IMR-90 (cell line): ENCODE measurements around the gene SIM1. TPM values are rescaled to one million over a fixed set of nuclear protein-coding genes. Genes with fewer than 3 reads are reported as not detected.
A peak's percentile ranks its signal among the peaks of the same experiment; 100 is the strongest.

Experiments
- ATAC-seq: fragments of 200-7000 bp; cut with Tn5 transposase; 2 replicates; pipeline ENCODE4 v1.9.1; 2020; ENCODE audit warnings: low read depth, mild to moderate bottlenecking, moderate library complexity
- BruUV-seq: library from RNA; stranded (reverse); fragments of 400-500 nt; replicated peaks from 2 replicates; lab custom pipeline; 2021; lab: Mats Ljungman, UMichigan
- CTCF ChIA-PET: fragments of 300-600 bp; formaldehyde crosslinking; extraction: SDS; loops from one replicate; lab custom pipeline; 2021; ENCODE audit warnings: antibody characterized with exemption; lab: Yijun Ruan, JAX
- POLR2A ChIA-PET: fragments of 300-600 bp; sonication (Branson Sonifier 250); formaldehyde crosslinking; loops from one replicate; lab custom pipeline; 2022; ENCODE audit warnings: antibody characterized with exemption; ENCODE audit not compliant: unreplicated experiment; lab: Charles Lee
- DNase-seq: peaks from one replicate; pipeline ENCODE4 v3.0.0; 2013
- H2AFZ ChIP-seq: replicated peaks from 2 replicates; pipeline ENCODE3; 2013; ENCODE audit warnings: low read length, mild to moderate bottlenecking; ENCODE audit not compliant: poor library complexity
- H2AK5ac ChIP-seq: 2 replicates; pipeline ENCODE4 v1.6.1; 2013; ENCODE audit warnings: low read depth, low read length, inconsistent platforms
- H2AK9ac ChIP-seq: replicated peaks from 2 replicates; pipeline ENCODE3; 2013; ENCODE audit warnings: mild to moderate bottlenecking, low read depth, low read length, moderate library complexity; ENCODE audit not compliant: poor library complexity
- H2BK120ac ChIP-seq: 2 replicates; pipeline ENCODE4 v1.6.1; 2013; ENCODE audit warnings: low read depth, low read length, inconsistent platforms
- H2BK15ac ChIP-seq: 3 replicates; pipeline ENCODE4 v1.6.1; 2013; ENCODE audit warnings: low read depth, low read length, inconsistent platforms
- H2BK20ac ChIP-seq: 2 replicates; pipeline ENCODE4 v1.6.1; 2013; ENCODE audit warnings: low read depth, mild to moderate bottlenecking, inconsistent platforms, low read length, moderate library complexity
- H2BK5ac ChIP-seq: 2 replicates; pipeline ENCODE4 v1.6.1; 2013; ENCODE audit warnings: mild to moderate bottlenecking, low read depth, low read length, inconsistent platforms; ENCODE audit not compliant: poor library complexity, severe bottlenecking
- H3K14ac ChIP-seq: replicated peaks from 2 replicates; pipeline ENCODE4 v1.6.1; 2013; ENCODE audit warnings: low read depth, low read length, inconsistent platforms
- H3K18ac ChIP-seq: 2 replicates; pipeline ENCODE4 v1.6.1; 2013; ENCODE audit warnings: low read depth, low read length, control low read depth
- H3K23ac ChIP-seq: 2 replicates; pipeline ENCODE4 v1.6.1; 2013; ENCODE audit warnings: low read depth, low read length, inconsistent platforms
- H3K27ac ChIP-seq: 2 replicates; pipeline ENCODE4 v1.5.1; 2013; ENCODE audit warnings: mild to moderate bottlenecking, control low read depth, low read length; ENCODE audit not compliant: insufficient read depth
- H3K27me3 ChIP-seq: 2 replicates; pipeline ENCODE4 v1.6.1; 2013; ENCODE audit warnings: low read length; ENCODE audit not compliant: control insufficient read depth, insufficient read depth
- H3K36me3 ChIP-seq: 2 replicates; pipeline ENCODE4 v1.6.1; 2013; ENCODE audit warnings: low read length, mixed read lengths; ENCODE audit not compliant: control insufficient read depth, insufficient read depth
- H3K4ac ChIP-seq: 2 replicates; pipeline ENCODE4 v1.6.1; 2013; ENCODE audit warnings: low read depth, low read length, inconsistent platforms
- H3K4me1 ChIP-seq: 2 replicates; pipeline ENCODE4 v1.6.1; 2013; ENCODE audit warnings: low read length, mixed read lengths; ENCODE audit not compliant: control insufficient read depth, insufficient read depth
- H3K4me2 ChIP-seq: 2 replicates; pipeline ENCODE4 v1.6.1; 2013; ENCODE audit warnings: low read depth, mild to moderate bottlenecking, control low read depth, low read length, moderate library complexity
- H3K4me3 ChIP-seq: 2 replicates; pipeline ENCODE4 v1.5.1; 2013; ENCODE audit warnings: low read depth, mild to moderate bottlenecking, control low read depth, low read length, moderate library complexity; ENCODE audit not compliant: insufficient read depth
- H3K56ac ChIP-seq: 2 replicates; pipeline ENCODE4 v1.6.1; 2013; ENCODE audit warnings: low read length, inconsistent platforms; ENCODE audit not compliant: insufficient read depth; ENCODE audit errors: extremely low read depth
- H3K79me1 ChIP-seq, 2 experiments: 2 replicates each; pipeline ENCODE4 v1.6.1; 2013; ENCODE audit warnings: low read length in 2 of 2, inconsistent platforms in 1 of 2, low read depth in 1 of 2
- H3K9ac ChIP-seq: 2 replicates; pipeline ENCODE4 v1.6.1; 2013; ENCODE audit warnings: low read depth, low read length, control low read depth
- H3K9me1 ChIP-seq: 2 replicates; pipeline ENCODE4 v1.6.1; 2013; ENCODE audit warnings: low read length, inconsistent platforms; ENCODE audit not compliant: insufficient read depth
- H3K9me3 ChIP-seq: 2 replicates; pipeline ENCODE4 v1.6.1; 2013; ENCODE audit warnings: low read length; ENCODE audit not compliant: control insufficient read depth, insufficient read depth
- H4K20me1 ChIP-seq: 2 replicates; pipeline ENCODE4 v1.6.1; 2013; ENCODE audit warnings: low read length, inconsistent platforms; ENCODE audit not compliant: insufficient read depth
- H4K5ac ChIP-seq: 2 replicates; pipeline ENCODE4 v1.6.1; 2013; ENCODE audit warnings: mild to moderate bottlenecking, low read depth, low read length, control low read depth
- H4K8ac ChIP-seq, 2 experiments: 2 replicates each; pipeline ENCODE4 v1.6.1; 2013; ENCODE audit warnings: low read depth in 2 of 2, low read length in 2 of 2, control low read depth in 1 of 2, inconsistent platforms in 1 of 2
- H4K91ac ChIP-seq: 2 replicates; pipeline ENCODE4 v1.6.1; 2013; ENCODE audit warnings: low read depth, low read length, inconsistent platforms; ENCODE audit not compliant: insufficient read depth
- BHLHE40 ChIP-seq: fragments of 150-350 bp; IDR thresholded peaks from 2 replicates; pipeline ENCODE4 v1.6.1; 2016; ENCODE audit warnings: mild to moderate bottlenecking, low read depth, low read length
- CEBPB ChIP-seq: IDR thresholded peaks from 2 replicates; pipeline ENCODE4 v1.6.1; 2012; ENCODE audit warnings: low read depth, low read length, improper control_type of control experiment
- CHD1 ChIP-seq: IDR thresholded peaks from 2 replicates; pipeline ENCODE4 v1.6.1; 2012; ENCODE audit warnings: low read depth, low read length, improper control_type of control experiment
- CTCF ChIP-seq: conservative IDR thresholded peaks from 2 replicates; pipeline ENCODE4 v1.5.1; 2012; ENCODE audit warnings: mild to moderate bottlenecking, low read depth, low read length, improper control_type of control experiment
- FOS ChIP-seq: fragments of 150-350 bp; IDR thresholded peaks from 2 replicates; pipeline ENCODE4 v1.6.1; 2016; ENCODE audit warnings: low read depth, low read length
- MAFK ChIP-seq: IDR thresholded peaks from 2 replicates; pipeline ENCODE4 v1.6.1; 2012; ENCODE audit warnings: low read depth, low read length, improper control_type of control experiment
- MAZ ChIP-seq: IDR thresholded peaks from 2 replicates; pipeline ENCODE4 v1.6.1; 2012; ENCODE audit warnings: low read depth, mild to moderate bottlenecking, low read length, improper control_type of control experiment, moderate library complexity, borderline replicate concordance
- MXI1 ChIP-seq: IDR thresholded peaks from 2 replicates; pipeline ENCODE4 v1.6.1; 2012; ENCODE audit warnings: low read depth, mild to moderate bottlenecking, low read length, moderate library complexity, borderline replicate concordance
- NFE2L2 ChIP-seq: fragments of 150-350 bp; IDR thresholded peaks from 2 replicates; pipeline ENCODE4 v1.6.1; 2016; ENCODE audit warnings: low read depth, mild to moderate bottlenecking, low read length
- POLR2A ChIP-seq: IDR thresholded peaks from 2 replicates; pipeline ENCODE4 v1.6.1; 2012; ENCODE audit warnings: mild to moderate bottlenecking, low read depth, low read length
- RAD21 ChIP-seq: IDR thresholded peaks from 2 replicates; pipeline ENCODE4 v1.6.1; 2012; ENCODE audit warnings: low read length, improper control_type of control experiment
- RCOR1 ChIP-seq: IDR thresholded peaks from 2 replicates; pipeline ENCODE4 v1.6.1; 2012; ENCODE audit warnings: mild to moderate bottlenecking, low read length, improper control_type of control experiment; ENCODE audit not compliant: insufficient replicate concordance
- RFX5 ChIP-seq: IDR thresholded peaks from 2 replicates; pipeline ENCODE4 v1.8.0; 2012; ENCODE audit warnings: low read depth, mild to moderate bottlenecking, low read length, moderate library complexity
- SMC3 ChIP-seq: fragments of 150-350 bp; IDR thresholded peaks from 2 replicates; pipeline ENCODE4 v1.6.1; 2016; ENCODE audit warnings: low read depth, mild to moderate bottlenecking, antibody characterized with exemption, low read length, moderate library complexity
- dilution Hi-C: fragments of 300-500 bp; cut with HindIII; formaldehyde crosslinking; loops from one replicate; pipeline ENCODE4 v1.14.3; 2018; ENCODE audit warnings: low sequenced_read_pairs; ENCODE audit not compliant: unreplicated experiment
- in situ Hi-C: fragments of 300-500 bp; cut with MboI; formaldehyde crosslinking; loops from 3 replicates; pipeline ENCODE4 v1.14.3; 2019; ENCODE audit warnings: low sequenced_read_pairs, inconsistent platforms, mixed read lengths
- intact Hi-C: fragments of 100-400 bp; cut with micrococcal nuclease; formaldehyde crosslinking; loops from 2 replicates; pipeline ENCODE4 v1.10.0; 2022
- polyA plus RNA-seq, 3 experiments: library from polyadenylated mRNA; depleted of rRNA; stranded (reverse); fragments of >200 nt; gene quantifications; 2 replicates each; pipeline ENCODE4 v1.2.3, GENCODE V29; 2012; ENCODE audit warnings: low replicate concordance in 1 of 3
- total RNA-seq: library from RNA; depleted of rRNA; stranded (reverse); fragments of >200 nt; gene quantifications from 2 replicates; pipeline ENCODE4 v1.2.3, GENCODE V29; 2012
- TF ChIP-seq, protein P1 (sequence below): fragments of 150-350 bp; IDR thresholded peaks from 2 replicates; pipeline ENCODE4 v1.6.1; 2016; ENCODE audit warnings: low read depth, mild to moderate bottlenecking, low read length, moderate library complexity, borderline replicate concordance
- TF ChIP-seq, protein P2 (sequence below): fragments of 150-350 bp; IDR thresholded peaks from 2 replicates; pipeline ENCODE4 v1.6.1; 2017; ENCODE audit warnings: mild to moderate bottlenecking, antibody characterized with exemption, low read length, low read depth

The SIM1 gene
- total and polyA plus RNA-seq, 2 of the 4 experiments (the other 2 are of a cell fraction), result not detected

DNA sequence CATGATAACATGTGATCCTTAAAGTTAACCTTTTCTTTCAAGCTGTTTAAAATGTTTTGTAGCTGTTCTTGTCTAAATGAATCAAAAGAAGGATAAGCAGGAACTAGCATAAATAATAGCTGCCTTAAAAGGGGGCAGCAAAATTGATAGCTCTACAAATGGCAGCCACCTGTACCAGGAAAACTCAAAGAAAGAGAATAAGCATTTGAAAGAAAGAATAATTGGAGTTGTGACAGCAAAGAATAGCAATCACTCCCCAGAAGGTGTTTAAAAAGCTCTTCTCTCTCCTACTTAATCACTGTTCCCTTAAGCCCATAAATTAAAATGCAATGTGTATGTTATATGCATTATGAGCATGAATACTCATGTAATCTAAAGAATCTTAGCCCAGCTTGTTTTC lies 114.6 kb downstream of the SIM1 start:
- Histone ChIP-seq H3K23ac (no peak overlapping the region), H3K4me2 (no peak overlapping the region), H2BK5ac (no peak overlapping the region), H4K5ac (no peak overlapping the region), H2BK15ac (no peak overlapping the region), H2AK5ac (no peak overlapping the region), H3K27me3 (no peaks in the 10 kb centered on the region), H3K79me1 (no peaks in the 10 kb centered on the region), H4K91ac (no peak overlapping the region), H3K9ac (no peak overlapping the region), H2BK120ac (no peak overlapping the region), H3K9me3 (no peaks in the 10 kb centered on the region), H3K4me3 (no peak overlapping the region), H3K4ac (no peak overlapping the region), H3K14ac (0 out of 2 replicates have a peak overlapping the region, but pooled peaks have one; percentile 15), H3K56ac (no peak overlapping the region), H2AFZ (no peak overlapping the region), H4K20me1 (no peaks in the 10 kb centered on the region), H3K36me3 (no peaks in the 10 kb centered on the region), H3K4me1 (peaks cover 3% of the 10 kb centered on the region; the same call in 1 of the 2 replicates), H3K27ac (no peak overlapping the region), H2BK20ac (no peak overlapping the region), H3K18ac (no peak overlapping the region), H3K9me1 (no peaks in the 10 kb centered on the region), H4K8ac (no peak overlapping the region), H2AK9ac (no peak overlapping the region)
- dilution Hi-C loops, result no loop called here
- in situ Hi-C loops, result no loop called here
- ATAC-seq, result no peak
- POLR2A ChIA-PET, result no interaction called here
- CTCF ChIA-PET, result no interaction called here
- TF ChIP-seq MAFK (no peak), RCOR1 (no peak), MAZ (no peak), POLR2A (no peak), BHLHE40 (no peak), NFE2L2 (no peak), RFX5 (no peak), CEBPB (no peak), FOS (no peak), RAD21 (no peak), SMC3 (no peak), MXI1 (no peak), CTCF (no peak), CHD1 (no peak)
- TF ChIP-seq, protein P1, sequence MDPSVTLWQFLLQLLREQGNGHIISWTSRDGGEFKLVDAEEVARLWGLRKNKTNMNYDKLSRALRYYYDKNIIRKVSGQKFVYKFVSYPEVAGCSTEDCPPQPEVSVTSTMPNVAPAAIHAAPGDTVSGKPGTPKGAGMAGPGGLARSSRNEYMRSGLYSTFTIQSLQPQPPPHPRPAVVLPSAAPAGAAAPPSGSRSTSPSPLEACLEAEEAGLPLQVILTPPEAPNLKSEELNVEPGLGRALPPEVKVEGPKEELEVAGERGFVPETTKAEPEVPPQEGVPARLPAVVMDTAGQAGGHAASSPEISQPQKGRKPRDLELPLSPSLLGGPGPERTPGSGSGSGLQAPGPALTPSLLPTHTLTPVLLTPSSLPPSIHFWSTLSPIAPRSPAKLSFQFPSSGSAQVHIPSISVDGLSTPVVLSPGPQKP, result no peak
- TF ChIP-seq, protein P2, sequence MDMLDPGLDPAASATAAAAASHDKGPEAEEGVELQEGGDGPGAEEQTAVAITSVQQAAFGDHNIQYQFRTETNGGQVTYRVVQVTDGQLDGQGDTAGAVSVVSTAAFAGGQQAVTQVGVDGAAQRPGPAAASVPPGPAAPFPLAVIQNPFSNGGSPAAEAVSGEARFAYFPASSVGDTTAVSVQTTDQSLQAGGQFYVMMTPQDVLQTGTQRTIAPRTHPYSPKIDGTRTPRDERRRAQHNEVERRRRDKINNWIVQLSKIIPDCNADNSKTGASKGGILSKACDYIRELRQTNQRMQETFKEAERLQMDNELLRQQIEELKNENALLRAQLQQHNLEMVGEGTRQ, result no peak
- DNase-seq, result no peak
- intact Hi-C loops, result no loop called here
- BruUV-seq, result no TSS peak
